ENCODE data around the gene ADGRE3.

The ADGRE3 gene, protein sequence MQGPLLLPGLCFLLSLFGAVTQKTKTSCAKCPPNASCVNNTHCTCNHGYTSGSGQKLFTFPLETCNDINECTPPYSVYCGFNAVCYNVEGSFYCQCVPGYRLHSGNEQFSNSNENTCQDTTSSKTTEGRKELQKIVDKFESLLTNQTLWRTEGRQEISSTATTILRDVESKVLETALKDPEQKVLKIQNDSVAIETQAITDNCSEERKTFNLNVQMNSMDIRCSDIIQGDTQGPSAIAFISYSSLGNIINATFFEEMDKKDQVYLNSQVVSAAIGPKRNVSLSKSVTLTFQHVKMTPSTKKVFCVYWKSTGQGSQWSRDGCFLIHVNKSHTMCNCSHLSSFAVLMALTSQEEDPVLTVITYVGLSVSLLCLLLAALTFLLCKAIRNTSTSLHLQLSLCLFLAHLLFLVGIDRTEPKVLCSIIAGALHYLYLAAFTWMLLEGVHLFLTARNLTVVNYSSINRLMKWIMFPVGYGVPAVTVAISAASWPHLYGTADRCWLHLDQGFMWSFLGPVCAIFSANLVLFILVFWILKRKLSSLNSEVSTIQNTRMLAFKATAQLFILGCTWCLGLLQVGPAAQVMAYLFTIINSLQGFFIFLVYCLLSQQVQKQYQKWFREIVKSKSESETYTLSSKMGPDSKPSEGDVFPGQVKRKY

DNA sequence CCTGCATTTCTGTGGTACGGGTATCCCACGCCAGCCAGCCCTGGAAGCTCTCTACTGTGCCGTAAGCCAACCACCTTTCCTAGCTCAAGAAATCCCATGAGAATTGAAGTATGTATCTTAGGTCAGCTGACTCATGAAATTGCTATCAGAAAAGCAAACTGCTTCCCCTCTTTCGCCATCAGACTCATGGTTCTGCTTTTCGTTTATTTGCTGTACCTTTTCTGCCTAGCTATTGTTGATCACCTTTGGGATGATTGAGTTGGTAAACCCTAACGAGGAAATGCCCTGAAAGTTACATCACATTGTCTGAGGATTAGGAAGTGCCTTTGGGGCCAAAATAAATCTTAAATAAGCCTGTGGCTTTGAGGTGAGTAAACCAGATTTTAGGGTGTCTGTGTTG is at the start of gene ADGRE3:
ADGRE3 (minus strand) TSS at position 81 of the 400 bp plus-strand sequence; CDS start at position 7, 74 bp downstream.
- DNase-seq (ENCODE audit: low read depth in 3 of 3), result no peak

DNA sequence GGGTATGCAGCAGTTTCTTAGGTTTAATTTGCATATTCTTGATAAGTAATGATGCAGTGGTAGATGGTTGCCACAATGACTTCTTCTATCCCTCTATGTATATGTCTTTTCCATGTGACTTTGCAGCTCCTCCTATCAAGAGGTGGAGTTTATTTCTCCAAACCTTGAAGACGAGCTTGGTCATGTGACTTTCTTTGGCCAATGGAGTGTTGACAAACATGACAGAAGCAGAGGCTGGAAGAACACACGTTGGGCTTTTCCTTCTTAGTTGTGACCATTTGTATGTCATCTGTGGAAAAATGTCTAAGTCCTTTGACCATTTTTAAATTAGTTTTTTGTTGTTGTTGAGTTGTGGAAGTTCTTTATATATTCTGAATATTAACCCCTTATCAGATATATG is 47.5 kb upstream of the ADGRE3 start:
- no peak for DNase-seq (ENCODE audit: low read depth in 3 of 3)

DNA sequence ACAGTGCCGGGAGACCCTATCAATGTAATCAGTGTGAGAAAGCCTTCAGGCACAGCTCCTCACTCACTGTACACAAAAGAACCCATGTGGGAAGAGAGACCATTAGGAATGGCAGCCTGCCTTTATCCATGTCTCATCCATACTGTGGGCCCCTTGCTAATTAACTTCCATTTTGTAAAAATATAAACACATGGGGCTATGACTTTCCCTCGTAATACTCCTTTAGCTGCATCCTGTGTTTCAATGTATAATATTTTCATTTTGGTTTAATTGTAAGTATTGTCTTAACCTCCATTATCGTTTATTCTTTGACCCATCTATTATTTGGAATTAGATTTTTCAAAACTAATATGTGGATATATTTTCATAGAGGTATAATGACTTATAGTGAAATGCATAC is 44.5 kb upstream of the ADGRE3 start:
- DNase-seq (ENCODE audit: low read depth in 3 of 3), result no peak

DNA sequence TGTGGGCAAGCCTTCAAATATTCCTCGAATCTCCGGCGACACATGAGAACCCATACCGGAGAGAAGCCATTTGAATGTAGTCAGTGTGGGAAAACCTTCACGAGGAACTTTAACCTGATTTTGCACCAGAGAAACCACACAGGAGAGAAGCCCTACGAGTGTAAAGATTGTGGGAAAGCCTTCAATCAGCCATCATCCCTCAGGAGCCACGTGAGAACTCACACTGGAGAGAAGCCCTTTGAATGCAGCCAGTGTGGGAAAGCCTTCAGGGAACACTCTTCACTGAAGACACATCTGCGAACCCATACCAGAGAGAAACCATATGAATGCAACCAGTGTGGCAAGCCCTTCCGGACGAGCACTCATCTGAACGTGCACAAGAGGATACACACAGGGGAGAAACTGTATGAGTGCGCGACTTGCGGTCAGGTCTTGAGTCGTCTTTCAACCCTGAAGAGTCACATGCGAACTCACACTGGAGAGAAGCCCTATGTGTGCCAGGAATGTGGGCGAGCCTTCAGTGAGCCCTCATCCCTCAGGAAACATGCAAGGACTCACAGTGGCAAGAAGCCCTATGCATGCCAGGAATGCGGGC is 44.0 kb upstream of the ADGRE3 start:
- no peak for DNase-seq (ENCODE audit: low read depth in 3 of 3)

DNA sequence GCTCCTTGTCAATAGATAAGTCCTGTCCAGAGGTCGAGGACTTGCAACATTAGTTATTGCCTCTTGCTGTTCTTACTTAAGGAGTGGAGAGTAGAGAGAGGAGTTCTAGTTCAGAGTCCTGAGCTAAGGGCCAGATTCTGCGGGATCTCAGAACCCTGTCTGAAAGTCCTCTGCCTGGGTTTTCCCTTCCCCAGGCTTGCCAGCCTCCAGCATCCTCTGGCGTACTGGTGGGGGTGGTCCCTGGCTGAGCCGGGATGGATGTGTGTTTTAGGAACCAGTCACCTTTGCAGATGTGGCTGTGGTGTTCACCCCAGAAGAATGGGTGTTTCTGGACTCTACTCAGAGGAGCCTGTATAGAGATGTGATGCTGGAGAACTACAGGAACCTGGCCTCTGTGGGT is 41.2 kb upstream of the ADGRE3 start:
- no peak for DNase-seq (ENCODE audit: low read depth in 3 of 3)

DNA sequence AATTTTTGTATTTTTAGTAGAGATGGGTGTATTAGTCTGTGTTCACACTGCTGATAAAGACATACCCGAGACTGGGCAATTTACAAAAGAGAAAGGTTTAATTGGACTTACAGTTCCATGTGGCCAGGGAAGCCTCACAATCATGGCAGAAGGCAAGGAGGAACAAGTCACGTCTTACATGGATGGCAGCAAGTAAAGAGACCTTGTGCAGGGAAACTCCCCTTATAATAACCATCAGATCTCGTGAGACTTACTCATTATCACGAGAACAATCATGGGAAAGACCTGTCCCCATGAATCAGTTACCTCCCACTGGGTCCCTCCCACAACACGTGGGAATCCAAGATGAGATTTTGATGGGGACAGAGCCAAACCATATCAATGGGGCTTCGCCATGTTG is 29.8 kb upstream of the ADGRE3 start:
- DNase-seq (ENCODE audit: low read depth in 3 of 3), result no peak

DNA sequence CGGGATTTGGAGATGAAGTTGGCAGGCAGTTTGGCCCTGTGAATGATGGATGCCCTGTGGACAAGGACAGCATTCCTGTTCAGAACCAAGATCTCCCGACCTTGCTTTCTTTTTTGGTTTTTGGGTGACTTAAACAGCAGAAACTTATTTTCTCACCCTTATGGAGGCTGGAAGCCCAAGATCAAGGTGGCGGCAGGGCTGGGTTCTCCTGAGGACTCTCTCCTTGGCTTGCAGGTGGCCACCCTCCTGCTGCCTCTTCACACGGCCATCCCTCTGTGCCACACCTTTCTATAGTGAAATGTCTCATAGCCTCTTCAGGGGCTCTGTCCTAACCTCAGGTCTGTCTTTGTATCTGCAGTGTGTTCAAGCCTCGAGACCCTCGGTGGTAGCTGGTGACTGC is 29.2 kb upstream of the ADGRE3 start:
- DNase-seq (ENCODE audit: low read depth in 3 of 3), result no peak

DNA sequence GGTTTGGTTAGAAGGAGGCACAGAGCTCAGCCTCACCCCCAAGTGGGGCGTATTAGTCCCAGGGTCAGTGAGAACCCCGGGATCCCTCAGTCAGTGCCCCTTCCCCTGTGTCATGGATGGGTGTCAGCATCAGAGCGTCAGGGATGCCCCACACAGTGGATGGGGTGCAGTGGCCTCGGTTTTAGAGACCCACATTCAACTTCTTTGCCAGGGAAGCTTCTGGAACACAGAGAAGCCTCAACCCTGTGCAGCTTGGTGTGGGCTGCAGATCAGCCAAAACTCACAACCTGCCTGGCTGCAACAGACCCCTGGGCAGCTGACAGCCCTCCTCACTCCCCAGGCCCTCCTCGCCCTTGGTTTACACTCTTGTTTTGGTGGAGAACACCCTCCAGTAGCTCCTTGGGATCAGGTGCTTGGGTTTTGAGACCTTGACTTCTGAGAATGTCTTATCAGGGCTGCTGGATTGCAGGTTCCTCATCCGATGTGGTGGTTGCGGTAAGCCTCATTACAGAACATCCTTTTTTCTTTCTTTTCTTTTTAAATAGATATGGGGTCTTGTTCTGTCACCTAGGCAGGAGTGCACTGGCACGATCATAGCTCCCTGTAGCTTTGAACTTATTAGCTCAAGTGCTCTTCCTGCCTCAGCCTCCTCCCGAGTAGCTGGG is 26.2 kb upstream of the ADGRE3 start:
- no peak for DNase-seq (ENCODE audit: low read depth in 3 of 3)

DNA sequence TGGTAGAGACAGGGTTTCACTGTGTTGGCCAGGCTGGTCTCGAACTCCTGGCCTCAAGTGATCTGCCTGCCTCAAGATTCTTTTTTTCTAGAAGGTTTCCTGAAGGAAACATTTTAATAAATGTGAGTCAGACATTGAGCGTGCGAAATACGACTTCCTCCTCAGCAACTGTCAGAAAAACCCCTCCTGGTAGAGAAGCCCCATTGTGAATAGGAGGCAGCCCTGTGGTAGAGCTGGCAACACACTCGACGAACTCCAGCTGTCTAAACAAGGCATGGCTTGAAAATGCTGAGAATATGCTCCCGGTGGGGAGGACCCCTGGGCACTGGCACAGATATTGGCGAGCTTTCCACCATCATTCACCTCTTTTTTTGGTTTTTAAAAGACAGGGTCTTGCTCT is 25.0 kb upstream of the ADGRE3 start:
- DNase-seq (ENCODE audit: low read depth in 3 of 3), result no peak

DNA sequence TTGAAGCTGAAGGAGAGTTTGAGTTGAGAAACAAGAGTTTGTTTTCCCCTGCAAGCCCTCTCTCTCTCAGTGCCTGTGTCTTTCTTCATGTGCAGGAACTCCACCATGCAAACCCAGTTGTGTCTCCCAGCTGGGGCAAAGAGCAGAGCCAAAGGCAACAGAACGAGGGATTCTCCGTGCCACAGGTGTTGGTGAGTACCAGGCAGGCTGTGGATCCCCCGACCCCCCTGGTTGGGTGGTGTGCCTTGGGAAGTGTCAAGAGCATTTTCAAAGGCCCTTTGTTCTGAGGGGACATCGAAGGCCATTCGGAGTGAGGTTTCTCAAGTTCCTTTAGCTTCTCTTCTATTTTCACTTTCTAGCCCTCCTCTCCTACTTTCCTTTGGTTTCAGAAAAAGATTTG is 20.8 kb upstream of the ADGRE3 start:
- no peak for DNase-seq (ENCODE audit: low read depth in 3 of 3)

DNA sequence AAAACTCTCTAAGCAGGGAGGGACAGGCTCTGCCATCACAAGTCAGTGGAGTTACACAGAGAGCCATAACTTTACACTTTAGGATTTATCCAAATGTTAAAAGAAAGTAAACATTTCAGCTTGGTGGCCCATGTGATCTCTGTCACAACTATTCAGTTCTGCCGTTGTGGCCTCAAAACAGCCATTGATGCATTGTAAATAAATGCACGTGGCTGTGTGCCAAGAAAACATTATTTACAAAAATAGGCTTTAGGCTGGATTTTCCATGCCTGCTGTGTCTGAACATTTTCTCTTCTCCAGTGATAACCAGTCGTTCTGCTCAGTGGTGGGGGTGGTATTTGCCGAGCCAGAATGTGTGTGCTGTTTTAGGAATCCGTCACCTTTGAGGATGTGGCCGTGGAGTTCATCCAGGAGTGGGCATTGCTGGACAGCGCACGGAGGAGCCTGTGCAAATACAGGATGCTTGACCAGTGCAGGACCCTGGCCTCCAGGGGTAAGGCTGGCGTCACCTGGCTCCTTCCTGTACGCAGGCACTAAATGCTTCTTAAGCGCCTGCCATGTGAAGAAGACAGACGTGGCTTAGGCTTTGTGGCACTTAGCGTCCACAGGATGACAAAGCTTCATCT is 20.1 kb upstream of the ADGRE3 start:
- no peak for DNase-seq (ENCODE audit: low read depth in 3 of 3)

DNA sequence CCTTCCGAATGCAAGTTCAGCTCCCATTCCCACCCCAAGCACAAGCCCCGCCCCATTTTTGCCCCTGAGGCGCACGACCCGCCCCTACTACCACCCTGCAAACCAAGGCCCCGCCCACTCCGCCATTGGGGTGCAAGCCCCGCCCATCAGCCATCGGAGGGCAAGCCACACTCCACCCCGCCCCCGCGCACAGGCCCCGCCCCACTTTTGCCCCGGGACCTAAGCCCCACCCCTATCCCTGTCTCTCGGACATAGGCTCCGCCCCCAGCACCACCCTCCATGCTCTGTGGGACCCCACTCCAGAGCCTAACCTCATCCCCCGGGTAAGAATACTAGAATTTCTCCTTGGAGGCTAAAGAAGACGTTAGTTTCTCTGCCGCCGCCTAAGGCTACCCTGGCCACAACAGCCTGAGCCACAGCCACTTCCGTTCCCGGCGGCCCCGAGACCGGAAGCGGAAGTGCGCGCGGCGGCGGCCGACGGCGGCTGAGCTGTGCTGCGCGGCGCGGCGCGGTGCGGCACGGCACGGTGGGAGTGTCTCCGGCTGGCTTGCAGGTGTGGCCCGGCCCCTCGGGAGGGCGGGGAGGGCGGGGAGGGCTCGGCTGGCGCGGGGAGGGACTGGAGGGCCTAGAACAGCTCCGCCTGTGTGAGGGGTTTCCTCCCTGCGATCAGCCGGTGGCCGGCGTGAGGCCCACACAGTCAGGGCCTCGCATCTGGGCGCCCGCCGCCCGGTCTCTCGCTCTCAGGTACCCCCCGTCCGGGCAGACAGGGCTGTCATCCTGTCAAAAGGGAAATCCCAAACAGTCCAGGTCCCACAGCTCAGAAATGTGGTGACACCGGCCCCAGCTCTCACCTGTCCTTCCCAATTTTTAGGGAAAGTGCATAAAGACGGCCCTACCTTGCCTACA is 15.2 kb upstream of the ADGRE3 start, which contains the start of gene ZNF333:
ZNF333 (plus strand) TSS at position 451 of the 906 bp plus-strand sequence. CDS start 3,444 bp downstream, outside the sequence.
- peak; percentile 98 to 100 (median 100) for DNase-seq (ENCODE audit: low read depth in 3 of 3)

DNA sequence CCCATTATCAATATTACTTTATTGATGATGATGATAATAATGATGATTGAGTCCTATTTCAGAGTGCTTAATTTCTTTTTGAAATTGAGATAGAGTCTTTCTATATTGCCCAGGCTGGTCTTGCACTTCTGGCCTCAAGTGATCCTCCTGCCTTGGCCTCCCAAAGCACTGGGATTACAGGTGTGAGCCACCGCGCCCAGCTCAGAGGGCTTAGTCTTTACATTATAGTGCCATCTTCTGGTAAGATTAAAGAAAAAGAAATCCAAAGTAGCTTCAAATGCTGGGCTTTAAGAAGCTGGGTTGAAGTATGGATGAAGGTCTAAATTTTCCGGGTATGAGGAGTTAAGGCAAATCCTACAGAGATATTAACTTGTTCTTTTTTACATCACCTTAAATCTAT is 11.8 kb upstream of the ADGRE3 start:
- peak; percentile 4 to 10 (median 5) for DNase-seq (ENCODE audit: low read depth in 3 of 3)

DNA sequence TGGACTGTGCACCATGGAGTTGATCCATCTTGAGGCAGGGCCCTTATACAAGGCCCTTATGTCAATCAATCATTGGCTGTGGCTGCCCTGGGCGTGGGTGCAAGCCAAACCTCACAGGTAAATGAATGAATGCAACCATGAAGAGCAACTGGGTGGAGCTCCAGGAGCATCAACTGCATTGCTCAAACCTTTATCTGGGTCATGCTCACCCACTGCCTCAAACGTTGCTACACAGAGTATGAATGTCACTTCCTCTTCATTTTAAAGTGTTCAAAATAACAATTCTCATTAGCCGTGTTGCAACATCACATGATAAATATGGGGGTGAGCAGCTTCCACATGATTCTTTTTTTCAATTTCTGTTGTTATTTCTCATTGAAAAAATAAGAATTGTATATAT is 8.8 kb upstream of the ADGRE3 start:
- DNase-seq (ENCODE audit: low read depth in 3 of 3), result no peak

DNA sequence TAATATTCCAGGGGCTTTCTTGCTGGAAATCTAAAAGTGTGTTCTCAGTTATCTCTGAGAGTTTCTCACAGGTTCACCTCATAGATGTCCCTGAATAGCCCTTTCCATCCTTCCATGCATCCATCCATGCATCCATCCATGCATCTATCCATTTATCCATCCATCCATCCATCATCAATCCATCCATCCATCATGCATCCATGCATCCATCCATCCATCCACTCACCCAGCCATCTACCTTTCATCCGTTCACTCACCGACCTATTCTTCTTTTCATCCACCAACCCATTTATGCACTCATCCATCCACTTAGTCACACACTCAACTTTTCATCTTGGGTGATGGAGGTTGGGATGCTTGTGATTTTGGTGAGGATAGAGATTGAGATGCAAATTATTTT is 7.4 kb upstream of the ADGRE3 start:
- DNase-seq (ENCODE audit: low read depth in 3 of 3), result no peak

DNA sequence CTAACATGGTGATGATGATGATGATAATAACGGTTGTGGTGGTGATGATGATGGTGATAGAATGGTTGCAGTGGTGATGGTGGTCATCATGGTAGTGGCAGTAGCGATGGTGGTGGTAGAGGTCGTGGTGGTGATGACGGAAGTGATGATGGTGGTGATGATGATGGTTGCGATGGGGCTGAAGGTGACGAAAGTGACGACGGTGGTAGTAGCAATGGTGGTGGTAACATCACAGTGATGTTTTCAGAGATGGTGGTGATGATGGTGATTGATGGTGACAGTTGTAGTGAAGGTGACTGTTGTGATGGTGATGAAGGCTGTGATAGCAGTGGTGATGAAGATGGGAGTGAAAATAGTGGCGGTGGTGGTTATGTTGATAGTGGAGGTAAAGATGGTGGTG is 3.6 kb upstream of the ADGRE3 start:
- no peak for DNase-seq (ENCODE audit: low read depth in 3 of 3)

DNA sequence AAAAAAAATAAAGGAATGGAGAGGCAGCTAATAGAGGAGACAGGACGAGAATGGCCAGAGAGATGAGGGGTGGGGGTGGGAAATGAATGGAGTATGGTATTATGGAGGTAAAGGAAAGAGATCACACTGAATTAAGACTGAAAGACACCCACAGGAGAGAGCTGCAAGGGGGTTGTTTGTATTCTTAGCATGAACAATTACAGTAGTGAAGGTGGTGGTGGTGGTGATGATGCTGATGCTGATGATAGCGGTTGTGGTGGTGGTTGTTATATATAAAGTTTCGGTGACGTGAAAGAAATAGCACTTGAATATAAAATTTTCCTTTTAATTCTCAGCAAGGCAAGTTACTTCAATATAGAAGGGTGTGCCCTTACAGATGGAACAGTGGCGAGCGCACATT is 2.8 kb upstream of the ADGRE3 start:
- DNase-seq (ENCODE audit: low read depth in 3 of 3), result no peak

DNA sequence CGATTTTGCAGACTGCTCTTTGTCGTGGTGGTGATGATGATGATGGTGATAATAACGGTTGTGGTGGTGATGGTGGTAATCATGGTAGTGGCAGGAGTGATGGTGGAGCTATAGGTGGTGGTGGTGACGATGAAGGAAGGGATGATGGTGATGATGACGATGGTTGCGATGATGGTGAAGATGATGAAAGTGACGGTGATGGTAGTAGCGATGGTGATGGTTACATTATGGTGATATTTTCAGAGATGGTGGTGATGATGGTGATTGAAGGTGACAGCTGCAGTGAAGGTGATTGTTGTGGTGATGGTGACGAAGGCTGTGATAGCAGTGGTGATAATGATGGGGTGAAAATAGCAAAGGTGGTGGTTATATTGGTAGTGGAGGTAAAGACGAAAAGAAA is 2.1 kb upstream of the ADGRE3 start:
- DNase-seq (ENCODE audit: low read depth in 3 of 3), result no peak

DNA sequence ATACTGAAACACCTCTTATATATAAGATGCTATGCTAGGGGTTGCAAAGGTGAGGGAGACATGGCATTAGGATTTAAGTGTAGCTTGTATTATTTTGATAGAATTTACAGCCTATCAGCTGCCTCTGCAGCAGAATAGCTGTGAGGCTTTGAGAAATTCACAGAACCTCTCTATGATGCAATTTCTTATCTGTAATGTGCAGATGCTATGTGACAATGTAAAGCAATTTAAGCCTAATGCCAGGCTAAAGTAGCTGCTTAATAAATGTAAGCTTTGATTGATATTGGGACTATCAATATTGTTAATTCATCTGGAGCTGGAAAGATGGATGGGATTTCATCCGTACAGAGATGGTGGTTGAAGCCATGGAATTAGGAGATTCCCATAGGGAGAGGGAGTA is 1.6 kb downstream of the ADGRE3 start:
- DNase-seq (ENCODE audit: low read depth in 3 of 3), result no peak

DNA sequence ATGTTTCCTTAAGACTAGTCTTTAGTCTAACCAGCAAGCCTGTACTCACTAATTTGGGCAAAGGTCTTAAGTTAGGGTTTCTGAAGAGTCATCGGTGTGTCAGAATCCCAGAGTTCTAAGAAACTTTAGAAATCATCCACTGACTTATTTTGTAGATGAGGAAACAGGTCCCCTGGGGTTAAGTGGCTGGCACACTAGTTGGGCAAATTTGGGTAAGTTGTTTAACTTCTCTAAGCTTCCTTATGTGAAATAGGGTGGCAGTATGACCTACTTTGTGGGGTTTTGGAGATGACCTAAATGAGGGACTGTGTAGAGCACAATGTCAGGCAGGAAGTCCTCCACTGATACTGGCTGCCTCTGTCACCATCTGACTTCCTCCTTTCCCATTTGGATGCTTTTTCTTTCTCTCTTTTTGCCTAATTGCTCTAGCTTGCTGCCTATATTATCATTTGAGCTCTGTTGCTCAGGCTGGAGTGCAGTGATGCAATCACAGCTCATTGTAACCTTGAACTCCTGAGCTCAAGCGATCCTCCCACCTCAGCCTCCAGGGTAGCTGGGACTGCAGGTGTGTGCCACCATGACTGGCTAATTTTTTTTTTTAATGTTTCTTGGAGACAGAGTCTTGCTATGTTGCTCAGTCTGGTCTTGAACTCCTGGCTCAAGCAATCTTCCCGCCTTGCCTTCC is 2.3 kb downstream of the ADGRE3 start:
- no peak for DNase-seq (ENCODE audit: low read depth in 3 of 3)
